GM18505 (cell line): ENCODE measurements around the gene CAPN5.

ENCODE experiments used
- ATAC-seq: cut with Tn5 transposase; IDR thresholded peaks from one replicate; pipeline ENCODE4 v1.9.1; 2021; ENCODE audit not compliant: unreplicated experiment
- POLR2A ChIP-seq: IDR thresholded peaks from 4 replicates; pipeline ENCODE4 v1.6.1; 2011; ENCODE audit warnings: borderline replicate concordance; ENCODE audit not compliant: insufficient read depth, insufficient read length; ENCODE audit errors: extremely low read depth

Gene CAPN5

DNA sequence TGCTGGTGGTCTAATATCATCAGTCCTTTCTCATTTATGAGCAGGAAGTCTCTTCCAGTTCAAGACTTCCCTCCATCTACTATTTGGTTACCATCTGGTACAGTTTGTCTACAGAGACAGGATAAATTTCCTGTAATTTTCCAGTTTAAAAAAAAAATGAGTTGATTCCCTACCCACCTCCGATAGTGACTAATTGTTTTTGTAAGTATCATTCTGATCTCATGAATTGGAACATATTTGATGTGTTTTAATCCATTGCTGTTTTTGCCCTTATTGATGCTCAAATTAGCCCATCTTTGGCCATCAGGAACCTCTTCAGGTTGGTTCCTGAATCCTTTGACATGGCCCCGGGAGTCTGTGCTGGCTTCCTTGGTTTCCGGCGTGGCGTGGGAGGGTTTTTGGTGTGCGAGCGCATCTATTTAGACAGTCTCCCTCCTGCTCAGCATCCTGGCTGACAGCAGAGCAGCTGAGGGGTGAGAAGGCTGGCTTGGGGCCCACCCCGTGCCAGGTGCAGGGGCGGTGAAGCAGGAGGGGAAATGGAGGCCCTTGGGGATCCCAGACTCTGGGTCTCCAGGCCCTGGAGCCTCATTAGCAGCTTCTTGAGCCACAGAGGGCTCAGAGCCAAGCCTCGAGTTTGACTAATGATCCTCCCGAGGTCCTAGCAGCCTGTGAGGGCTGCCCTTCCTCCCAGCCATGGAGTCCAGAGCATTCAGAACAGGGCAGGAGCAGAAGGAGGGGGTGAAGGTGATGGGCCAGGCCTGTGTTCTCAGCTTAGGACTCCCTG, 42.7 kb downstream of the CAPN5 start:
- TF ChIP-seq POLR2A = no peak
- no peak for ATAC-seq

DNA sequence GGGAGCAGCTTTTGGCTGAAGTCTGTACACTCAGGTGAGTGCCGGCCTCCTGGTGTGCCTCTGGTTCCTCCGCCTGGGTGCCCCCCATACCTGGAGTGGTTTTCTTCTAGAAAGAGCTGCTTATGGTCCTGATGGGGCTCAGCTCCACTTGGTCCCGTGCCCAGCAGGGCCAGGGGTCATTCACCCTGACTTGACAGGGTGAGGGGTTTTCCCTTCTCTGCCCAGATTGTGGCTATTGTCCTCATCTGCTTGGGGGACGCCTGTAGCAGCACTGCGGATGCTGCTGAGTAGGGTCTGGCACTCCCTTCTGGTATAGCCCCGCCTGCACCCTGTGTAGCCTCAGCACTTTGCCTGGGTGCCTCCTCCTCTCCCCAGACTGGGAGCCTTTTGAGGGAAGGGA, 44.1 kb downstream of the CAPN5 start:
- ATAC-seq = no peak
- TF ChIP-seq POLR2A = no peak

DNA sequence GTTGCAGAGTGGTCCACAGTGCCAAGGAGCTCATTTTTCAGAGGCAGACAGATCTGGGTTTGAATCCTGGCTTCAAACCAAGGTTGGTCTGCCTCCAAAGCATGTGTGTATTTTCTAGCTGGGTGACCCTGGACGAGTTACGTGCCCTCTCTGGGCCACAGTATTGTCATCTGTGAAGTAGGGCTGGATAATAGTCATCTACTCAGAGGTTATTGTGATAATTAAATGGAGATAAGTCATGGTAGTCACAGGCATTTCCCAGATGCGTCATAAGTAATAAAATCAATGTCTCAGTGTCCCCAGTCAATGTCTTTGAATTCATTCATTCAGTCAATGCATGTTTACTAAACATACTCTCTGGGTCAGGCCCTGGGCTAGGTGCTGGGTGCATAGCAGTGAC, 44.5 kb downstream of the CAPN5 start:
- ATAC-seq = no peak
- TF ChIP-seq POLR2A = no peak

DNA sequence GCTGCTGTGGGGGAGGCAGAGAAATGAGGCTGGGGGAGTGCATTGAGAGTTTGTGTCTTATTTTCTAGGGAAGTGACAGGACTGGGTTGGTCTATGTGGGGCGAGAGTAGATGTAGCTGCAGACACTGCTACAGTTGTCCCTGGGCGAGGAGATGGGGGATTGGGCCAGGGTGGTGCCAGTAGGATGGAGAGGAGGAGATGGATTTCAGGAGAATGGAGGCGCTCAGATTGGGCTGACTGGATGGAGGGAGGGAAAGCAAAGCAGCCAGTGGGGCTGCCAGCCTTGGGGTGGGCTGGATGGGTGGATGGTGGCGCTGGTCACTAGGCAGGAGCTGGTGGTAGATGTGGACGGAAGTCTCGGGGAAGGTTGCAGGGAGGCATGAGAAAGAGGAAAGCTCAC, 45.2 kb downstream of the CAPN5 start:
- no peak for TF ChIP-seq POLR2A
- no peak for ATAC-seq

DNA sequence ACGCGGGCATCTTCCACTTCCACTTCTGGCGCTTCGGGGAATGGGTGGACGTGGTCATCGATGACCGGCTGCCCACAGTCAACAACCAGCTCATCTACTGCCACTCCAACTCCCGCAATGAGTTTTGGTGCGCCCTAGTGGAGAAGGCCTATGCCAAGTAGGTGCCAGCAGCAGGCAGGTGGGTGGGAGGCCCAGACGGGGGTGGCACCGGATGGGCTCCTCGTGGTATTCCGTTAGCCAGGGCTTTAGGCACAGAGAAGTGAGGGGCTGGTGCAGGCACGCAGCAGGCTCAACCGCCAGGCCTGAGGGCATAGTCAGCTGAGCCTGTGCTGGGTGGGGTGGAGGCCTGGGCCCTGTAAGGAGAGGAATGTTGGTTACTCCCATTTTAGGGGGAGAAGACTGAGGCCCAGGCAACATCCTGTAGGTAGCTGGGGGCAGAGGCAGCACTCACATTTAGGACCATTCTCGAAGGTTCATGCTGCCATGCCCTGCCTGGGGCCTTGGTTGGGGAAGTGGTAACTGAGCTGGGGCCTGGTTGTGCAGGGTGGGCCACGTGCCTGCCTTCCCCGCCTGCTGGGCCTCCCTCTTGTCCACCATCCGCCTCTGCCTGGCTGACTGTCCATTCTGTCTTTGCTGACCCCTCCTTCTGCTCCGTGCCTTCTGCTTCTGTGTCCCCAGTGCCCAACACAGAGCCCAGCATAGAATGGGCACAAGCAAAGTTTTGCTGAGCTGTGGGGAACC, 46.0 kb downstream of the CAPN5 start:
- ATAC-seq = no peak
- TF ChIP-seq POLR2A = no peak

DNA sequence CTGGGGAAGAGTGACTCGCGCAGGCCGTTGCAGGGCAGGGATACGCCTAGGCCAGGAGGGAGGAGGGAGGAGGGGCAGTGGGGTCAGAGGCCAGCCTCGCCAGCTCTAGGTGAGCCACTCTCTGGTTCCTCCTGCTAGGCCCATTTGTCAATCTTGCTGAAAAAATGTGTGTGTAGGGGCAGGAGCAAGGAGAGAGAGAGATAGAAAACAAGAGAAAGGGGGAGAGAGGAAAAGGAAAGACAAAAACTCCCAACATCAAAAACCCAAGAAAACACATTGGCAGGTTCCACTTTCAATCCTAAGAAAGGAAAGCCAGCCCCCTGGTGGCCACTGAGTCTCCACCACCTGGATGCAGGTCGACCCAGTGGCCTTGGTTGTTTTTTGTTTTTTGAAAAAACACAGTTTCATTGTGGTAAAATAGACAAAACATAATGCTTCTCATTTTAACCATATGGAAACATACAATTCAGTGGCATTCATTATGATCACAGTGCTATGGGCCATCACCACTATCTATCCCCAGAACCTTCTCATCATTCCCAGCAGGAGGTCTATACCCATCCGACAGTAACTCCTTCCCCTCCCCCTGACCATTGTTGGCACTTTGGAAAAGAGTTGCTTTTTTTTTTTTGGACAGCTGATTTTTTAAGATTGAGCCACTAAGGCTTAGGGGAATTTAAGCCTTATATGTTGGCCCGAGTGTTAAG, 46.8 kb downstream of the CAPN5 start:
- no peak for ATAC-seq
- no peak for TF ChIP-seq POLR2A

DNA sequence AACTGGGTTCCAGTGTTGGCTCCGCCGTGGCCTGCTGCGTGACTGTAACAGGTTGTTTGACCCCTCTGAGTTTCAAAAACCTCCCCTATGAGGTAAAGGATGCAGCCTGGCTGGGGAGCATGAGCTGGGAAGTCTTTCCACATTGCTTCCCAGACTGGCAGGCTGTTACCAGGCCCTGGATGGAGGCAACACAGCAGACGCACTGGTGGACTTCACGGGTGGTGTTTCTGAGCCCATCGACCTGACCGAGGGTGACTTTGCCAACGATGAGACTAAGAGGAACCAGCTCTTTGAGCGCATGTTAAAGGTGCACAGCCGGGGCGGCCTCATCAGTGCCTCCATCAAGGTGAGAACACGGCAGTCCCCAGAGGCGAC, 47.3 kb downstream of the CAPN5 start:
- ATAC-seq = no peak
- no peak for TF ChIP-seq POLR2A

DNA sequence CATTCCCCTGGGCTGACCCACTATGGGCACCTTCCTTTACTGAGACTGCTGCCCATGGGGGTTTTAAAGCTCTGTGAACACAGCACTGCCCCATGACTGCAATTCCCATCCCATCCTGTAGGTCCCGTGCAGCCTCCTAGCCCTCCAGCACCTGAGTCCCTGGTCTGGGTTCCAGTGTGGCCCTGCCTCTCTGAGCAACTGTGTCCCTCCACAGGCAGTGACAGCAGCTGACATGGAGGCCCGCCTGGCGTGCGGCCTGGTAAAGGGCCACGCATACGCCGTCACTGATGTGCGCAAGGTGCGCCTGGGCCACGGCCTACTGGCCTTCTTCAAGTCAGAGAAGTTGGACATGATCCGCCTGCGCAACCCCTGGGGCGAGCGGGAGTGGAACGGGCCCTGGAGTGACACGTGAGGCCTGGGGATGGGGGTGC, 48.4 kb downstream of the CAPN5 start:
- no peak for ATAC-seq

DNA sequence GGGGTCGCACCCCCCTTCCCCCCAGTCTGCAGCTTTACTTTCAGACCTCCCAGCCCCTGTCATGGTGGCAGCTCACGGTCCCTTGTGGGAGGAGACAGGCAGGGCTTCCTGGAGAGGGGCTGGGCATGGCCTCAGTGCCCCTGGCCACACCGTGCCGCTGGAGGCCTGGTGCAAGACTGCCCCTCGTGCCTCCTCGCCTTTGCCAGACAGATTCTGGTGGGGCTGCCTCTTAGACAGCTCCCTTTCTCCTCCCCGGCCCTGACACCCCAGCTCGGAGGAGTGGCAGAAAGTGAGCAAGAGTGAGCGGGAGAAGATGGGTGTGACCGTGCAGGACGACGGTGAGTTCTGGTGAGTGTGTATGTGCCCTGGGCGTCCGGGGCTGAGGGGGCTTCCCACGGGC, 49.2 kb downstream of the CAPN5 start:
- ATAC-seq = no peak

More for the DNA sequence above, 48.4 kb downstream of the CAPN5 start:
- no peak for TF ChIP-seq POLR2A

DNA sequence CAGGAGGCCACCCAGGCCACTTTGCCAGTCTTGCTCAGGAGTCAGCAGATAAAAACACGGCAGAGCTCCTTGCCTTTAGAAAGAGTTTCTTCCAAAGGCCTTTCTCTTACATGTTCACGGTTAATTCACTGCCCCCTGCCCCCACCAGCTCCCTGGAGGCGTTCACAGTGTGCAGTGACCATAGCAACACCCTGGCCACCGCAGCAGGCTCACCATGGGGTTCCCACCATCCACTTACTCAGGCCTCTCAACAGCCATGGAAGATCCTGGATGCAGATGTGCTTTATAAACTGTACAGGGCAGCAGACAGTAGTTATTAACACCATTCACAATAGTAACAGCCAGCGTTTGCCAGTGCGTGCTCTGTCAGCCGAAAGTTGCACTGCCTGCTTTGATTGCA, 50.7 kb downstream of the CAPN5 start:
- no peak for TF ChIP-seq POLR2A

More for the DNA sequence above, 49.2 kb downstream of the CAPN5 start:
- no peak for TF ChIP-seq POLR2A

DNA sequence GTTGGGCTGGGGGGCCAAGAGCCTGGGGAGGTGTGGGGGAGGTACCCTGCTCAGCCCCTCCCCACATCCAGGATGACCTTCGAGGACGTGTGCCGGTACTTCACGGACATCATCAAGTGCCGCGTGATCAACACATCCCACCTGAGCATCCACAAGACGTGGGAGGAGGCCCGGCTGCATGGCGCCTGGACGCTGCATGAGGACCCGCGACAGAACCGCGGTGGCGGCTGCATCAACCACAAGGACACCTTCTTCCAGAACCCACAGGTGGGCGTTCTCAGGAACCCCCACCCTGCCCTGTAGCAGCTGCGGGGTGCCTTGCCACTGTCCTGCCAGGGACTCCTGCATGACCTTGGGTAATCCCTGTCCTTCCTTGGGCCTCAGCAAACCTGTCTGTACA, 51.3 kb downstream of the CAPN5 start:
- ATAC-seq = no peak
- TF ChIP-seq POLR2A = no peak

More for the DNA sequence above, 50.7 kb downstream of the CAPN5 start:
- no peak for ATAC-seq

DNA sequence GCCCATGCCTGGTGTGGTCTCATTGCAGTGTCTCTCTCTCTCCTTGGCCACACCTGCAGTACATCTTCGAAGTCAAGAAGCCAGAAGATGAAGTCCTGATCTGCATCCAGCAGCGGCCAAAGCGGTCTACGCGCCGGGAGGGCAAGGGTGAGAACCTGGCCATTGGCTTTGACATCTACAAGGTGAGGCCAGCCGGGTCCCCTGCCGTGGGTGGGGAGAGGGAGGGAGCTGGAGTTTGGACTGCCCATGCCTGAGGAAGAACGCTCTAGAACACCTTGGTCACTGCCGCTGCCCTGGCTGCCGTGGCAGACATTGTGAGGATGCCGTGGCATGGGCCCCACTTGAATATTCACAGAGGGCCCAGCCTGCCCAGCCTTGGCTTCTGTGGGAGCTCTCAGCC, 52.2 kb downstream of the CAPN5 start:
- ATAC-seq = no peak
- TF ChIP-seq POLR2A = no peak

DNA sequence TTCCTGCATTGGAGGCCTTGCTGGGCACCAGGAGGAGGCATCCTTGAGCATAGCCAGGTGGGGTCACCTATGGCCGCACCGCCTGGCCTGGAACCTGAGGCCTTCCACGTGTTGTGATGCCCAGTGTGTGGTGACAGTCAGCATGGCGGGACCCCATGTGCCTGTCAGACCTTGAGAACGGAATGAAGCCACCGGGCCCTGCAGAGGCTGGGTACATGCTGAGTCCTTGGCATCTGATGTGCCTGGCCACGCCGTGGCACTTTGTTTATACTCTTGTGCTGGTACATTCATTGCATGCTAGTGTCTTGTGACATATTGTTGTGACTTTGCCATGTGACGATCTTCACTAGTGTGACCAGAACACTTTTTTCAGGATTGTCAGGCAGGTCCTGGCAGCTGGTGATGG, 52.8 kb downstream of the CAPN5 start:
- TF ChIP-seq POLR2A = no peak
- no peak for ATAC-seq
